D341Med (cell line): ENCODE results near the gene MISP.

Experiments
- DNase-seq: peaks from one replicate; pipeline ENCODE4 v3.0.0; 2012; ENCODE audit warnings: low spot score

The MISP gene

GRCh38 chr19:808423-808775, 57.5 kb downstream of the MISP start:
- no peak for DNase-seq

- no peak for DNase-seq
Measured at GRCh38 chr19:810077-810855, 59.4 kb downstream of the MISP start.

GRCh38 chr19:810883-811489, 60.1 kb downstream of the MISP start:
- no peak for DNase-seq

GRCh38 chr19:811506-812048, 60.7 kb downstream of the MISP start:
- DNase-seq = no peak

GRCh38 chr19:812049-812746, 61.3 kb downstream of the MISP start:
- no peak for DNase-seq

- no peak for DNase-seq
Measured at GRCh38 chr19:812747-813218, 61.9 kb downstream of the MISP start.

- no peak for DNase-seq
Measured at GRCh38 chr19:813219-814151, 62.6 kb downstream of the MISP start.
